ENCODE data around the gene ZFR2.

ZFR2 gene

GRCh38 chr19:3849787-3850186 lies 19.1 kb downstream of the ZFR2 start:
- no peak overlapping the region for H3K23ac ChIP-seq (ENCODE audit: low read length in 2 of 2)
- no peak overlapping the region for H2BK5ac ChIP-seq (ENCODE audit: low read depth, low read length, poor library complexity, severe bottlenecking)
- H4K8ac ChIP-seq (ENCODE audit: low read length) = no peak overlapping the region
- H3K9me3 ChIP-seq (ENCODE audit: control insufficient read depth, low read length) = peaks cover 17% of the 10 kb centered on the region
- no peak overlapping the region for H2AK5ac ChIP-seq (ENCODE audit: low read length, severe bottlenecking)
- no peak overlapping the region for H3K27ac ChIP-seq (ENCODE audit: low read length, poor library complexity, severe bottlenecking)
- no peak overlapping the region for H2BK12ac ChIP-seq (ENCODE audit: low read length in 2 of 2)
- no peak overlapping the region for H3K4me2 ChIP-seq (ENCODE audit: low read length, poor library complexity, severe bottlenecking)
- no peak for DNase-seq
- no peak overlapping the region for H3K4ac ChIP-seq (ENCODE audit: low read depth in 1 of 2, low read length in 2 of 2)
- no peak overlapping the region for H4K91ac ChIP-seq (ENCODE audit: low read length)
- H3K27me3 ChIP-seq (ENCODE audit: control insufficient read depth in 1 of 2, insufficient read depth in 1 of 2, low read length in 2 of 2) = peaks cover 17 to 31% of the 10 kb centered on the region in 2 experiments
- no peak overlapping the region for H3K18ac ChIP-seq (ENCODE audit: low read depth in 1 of 2, low read length in 2 of 2)
- peaks cover 16% of the 10 kb centered on the region for H3K4me1 ChIP-seq (ENCODE audit: control insufficient read depth, insufficient read depth, low read depth, low read length)
- H2BK120ac ChIP-seq (ENCODE audit: low read depth, low read length) = no peak overlapping the region
- no peaks in the 10 kb centered on the region for H3K36me3 ChIP-seq (ENCODE audit: control insufficient read depth in 1 of 2, insufficient read depth in 2 of 2, low read depth in 1 of 2, low read length in 2 of 2)
- H3K9ac ChIP-seq (ENCODE audit: low read length) = no peak overlapping the region
- H3K14ac ChIP-seq (ENCODE audit: low read length in 2 of 2) = no peak overlapping the region
- no peaks in the 10 kb centered on the region for H3K79me1 ChIP-seq (replicated peaks; ENCODE audit: low read length, poor library complexity, severe bottlenecking)
- no peak overlapping the region for H2AFZ ChIP-seq (ENCODE audit: low read depth, low read length)
- no peak overlapping the region for H2BK15ac ChIP-seq (ENCODE audit: low read depth, poor library complexity, severe bottlenecking)
- no peak overlapping the region for H3K4me3 ChIP-seq (ENCODE audit: insufficient read depth in 1 of 2, low read depth in 1 of 2, low read length in 2 of 2)
- 87% methylated on average over 12 of the region's 12 CpGs for WGBS

- Histone ChIP-seq H2BK5ac (ENCODE audit: low read depth, low read length, poor library complexity, severe bottlenecking) (no peak overlapping the region), H3K18ac (ENCODE audit: low read depth in 1 of 2, low read length in 2 of 2) (no peak overlapping the region), H3K14ac (ENCODE audit: low read length in 2 of 2) (no peak overlapping the region), H3K4me2 (ENCODE audit: low read length, poor library complexity, severe bottlenecking) (no peak overlapping the region), H2AK5ac (ENCODE audit: low read length, severe bottlenecking) (no peak overlapping the region), H4K8ac (ENCODE audit: low read length) (no peak overlapping the region), H3K9ac (ENCODE audit: low read length) (no peak overlapping the region), H3K27ac (ENCODE audit: low read length, poor library complexity, severe bottlenecking) (no peak overlapping the region), H2BK15ac (ENCODE audit: low read depth, poor library complexity, severe bottlenecking) (no peak overlapping the region), H3K23ac (ENCODE audit: low read length in 2 of 2) (no peak overlapping the region), H3K9me3 (ENCODE audit: control insufficient read depth, low read length) (peaks cover 17% of the 10 kb centered on the region), H3K4ac (ENCODE audit: low read depth in 1 of 2, low read length in 2 of 2) (no peak overlapping the region), H3K4me1 (ENCODE audit: control insufficient read depth, insufficient read depth, low read depth, low read length) (peaks cover 18% of the 10 kb centered on the region), H2AFZ (ENCODE audit: low read depth, low read length) (no peak overlapping the region), H3K27me3 (ENCODE audit: control insufficient read depth in 1 of 2, insufficient read depth in 1 of 2, low read length in 2 of 2) (peaks cover 20 to 33% of the 10 kb centered on the region in 2 experiments), H4K91ac (ENCODE audit: low read length) (no peak overlapping the region), H2BK12ac (ENCODE audit: low read length in 2 of 2) (no peak overlapping the region), H3K36me3 (ENCODE audit: control insufficient read depth in 1 of 2, insufficient read depth in 2 of 2, low read depth in 1 of 2, low read length in 2 of 2) (no peaks in the 10 kb centered on the region), H3K79me1 (replicated peaks; ENCODE audit: low read length, poor library complexity, severe bottlenecking) (no peaks in the 10 kb centered on the region), H3K4me3 (ENCODE audit: insufficient read depth in 1 of 2, low read depth in 1 of 2, low read length in 2 of 2) (no peak overlapping the region), H2BK120ac (ENCODE audit: low read depth, low read length) (no peak overlapping the region)
- 65% methylated on average over 5 of the region's 5 CpGs for WGBS
- DNase-seq = no peak
These were observed 19.7 kb downstream of the ZFR2 start for GRCh38 chr19:3849092-3849491.

DNA sequence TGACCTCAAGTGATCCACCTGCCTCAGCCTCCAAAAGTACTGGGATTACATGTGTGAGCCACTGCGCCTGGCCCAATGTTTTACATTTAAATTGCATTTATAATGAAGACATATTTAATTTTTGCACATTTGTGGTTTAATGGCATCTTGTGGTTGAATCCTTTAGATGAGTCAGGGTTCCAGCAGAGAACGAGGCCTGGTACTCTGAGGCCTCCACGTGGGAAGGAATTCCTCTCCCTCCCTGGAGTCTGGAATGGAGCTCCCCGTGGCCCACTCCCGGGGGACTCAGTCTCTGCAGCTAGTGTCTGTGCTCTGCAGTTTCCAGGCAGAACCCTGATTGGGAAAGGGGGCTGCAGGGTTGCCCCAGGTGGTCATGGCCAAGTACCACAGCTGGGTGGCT lies 24.2 kb downstream of the ZFR2 start:
- H3K4me3 ChIP-seq (ENCODE audit: insufficient read depth in 1 of 2, low read depth in 1 of 2, low read length in 2 of 2) = no peak overlapping the region
- no peak overlapping the region for H3K27ac ChIP-seq (ENCODE audit: low read length, poor library complexity, severe bottlenecking)
- 53% methylated on average over 4 of the region's 5 CpGs for WGBS
- H3K9ac ChIP-seq (ENCODE audit: low read length) = no peak overlapping the region
- H3K79me1 ChIP-seq (replicated peaks; ENCODE audit: low read length, poor library complexity, severe bottlenecking) = no peaks in the 10 kb centered on the region
- H2BK12ac ChIP-seq (ENCODE audit: low read length in 2 of 2) = no peak overlapping the region
- H2BK5ac ChIP-seq (ENCODE audit: low read depth, low read length, poor library complexity, severe bottlenecking) = no peak overlapping the region
- no peak for DNase-seq
- no peak overlapping the region for H2AK5ac ChIP-seq (ENCODE audit: low read length, severe bottlenecking)
- peak overlapping the region; percentile 6 for H2BK15ac ChIP-seq (ENCODE audit: low read depth, poor library complexity, severe bottlenecking)
- H3K14ac ChIP-seq (ENCODE audit: low read length in 2 of 2) = no peak overlapping the region
- H2AFZ ChIP-seq (ENCODE audit: low read depth, low read length) = no peak overlapping the region
- no peak overlapping the region for H4K8ac ChIP-seq (ENCODE audit: low read length)
- no peak overlapping the region for H3K18ac ChIP-seq (ENCODE audit: low read depth in 1 of 2, low read length in 2 of 2)
- no peak overlapping the region for H3K23ac ChIP-seq (ENCODE audit: low read length in 2 of 2)
- H3K4me2 ChIP-seq (ENCODE audit: low read length, poor library complexity, severe bottlenecking) = no peak overlapping the region
- H4K91ac ChIP-seq (ENCODE audit: low read length) = no peak overlapping the region
- H3K4ac ChIP-seq (ENCODE audit: low read depth in 1 of 2, low read length in 2 of 2) = no peak overlapping the region
- peaks cover 2% of the 10 kb centered on the region for H3K9me3 ChIP-seq (ENCODE audit: control insufficient read depth, low read length)
- H3K27me3 ChIP-seq (ENCODE audit: control insufficient read depth in 1 of 2, insufficient read depth in 1 of 2, low read length in 2 of 2) = peaks cover 17 to 62% of the 10 kb centered on the region in 2 experiments
- no peaks in the 10 kb centered on the region for H3K36me3 ChIP-seq (ENCODE audit: control insufficient read depth in 1 of 2, insufficient read depth in 2 of 2, low read depth in 1 of 2, low read length in 2 of 2)
- peaks cover 6% of the 10 kb centered on the region for H3K4me1 ChIP-seq (ENCODE audit: control insufficient read depth, insufficient read depth, low read depth, low read length)
- no peak overlapping the region for H2BK120ac ChIP-seq (ENCODE audit: low read depth, low read length)

GRCh38 chr19:3842948-3843347 lies 25.9 kb downstream of the ZFR2 start:
- peaks cover 15 to 76% of the 10 kb centered on the region in 2 experiments for H3K27me3 ChIP-seq (ENCODE audit: control insufficient read depth in 1 of 2, insufficient read depth in 1 of 2, low read length in 2 of 2)

More at GRCh38 chr19:3842948-3843347, 25.9 kb downstream of the ZFR2 start:
- 95% methylated on average over 10 of the region's 11 CpGs for WGBS
- no peak overlapping the region for H3K14ac ChIP-seq (ENCODE audit: low read length in 2 of 2)
- no peak overlapping the region for H4K91ac ChIP-seq (ENCODE audit: low read length)
- no peak overlapping the region for H3K23ac ChIP-seq (ENCODE audit: low read length in 2 of 2)
- H2BK12ac ChIP-seq (ENCODE audit: low read length in 2 of 2) = no peak overlapping the region
- no peak overlapping the region for H2AFZ ChIP-seq (ENCODE audit: low read depth, low read length)
- H2BK5ac ChIP-seq (ENCODE audit: low read depth, low read length, poor library complexity, severe bottlenecking) = no peak overlapping the region
- H3K9me3 ChIP-seq (ENCODE audit: control insufficient read depth, low read length) = peaks cover 2% of the 10 kb centered on the region
- H3K27ac ChIP-seq (ENCODE audit: low read length, poor library complexity, severe bottlenecking) = no peak overlapping the region
- H2AK5ac ChIP-seq (ENCODE audit: low read length, severe bottlenecking) = no peak overlapping the region
- no peak overlapping the region for H4K8ac ChIP-seq (ENCODE audit: low read length)
- no peaks in the 10 kb centered on the region for H3K36me3 ChIP-seq (ENCODE audit: control insufficient read depth in 1 of 2, insufficient read depth in 2 of 2, low read depth in 1 of 2, low read length in 2 of 2)
- no peak overlapping the region for H3K4ac ChIP-seq (ENCODE audit: low read depth in 1 of 2, low read length in 2 of 2)
- no peaks in the 10 kb centered on the region for H3K79me1 ChIP-seq (replicated peaks; ENCODE audit: low read length, poor library complexity, severe bottlenecking)
- H3K4me2 ChIP-seq (ENCODE audit: low read length, poor library complexity, severe bottlenecking) = no peak overlapping the region
- no peak for DNase-seq
- H3K4me1 ChIP-seq (ENCODE audit: control insufficient read depth, insufficient read depth, low read depth, low read length) = peaks cover 6% of the 10 kb centered on the region
- no peak overlapping the region for H3K9ac ChIP-seq (ENCODE audit: low read length)
- no peak overlapping the region for H3K4me3 ChIP-seq (ENCODE audit: insufficient read depth in 1 of 2, low read depth in 1 of 2, low read length in 2 of 2)
- H2BK15ac ChIP-seq (ENCODE audit: low read depth, poor library complexity, severe bottlenecking) = no peak overlapping the region
- no peak overlapping the region for H3K18ac ChIP-seq (ENCODE audit: low read depth in 1 of 2, low read length in 2 of 2)
- H2BK120ac ChIP-seq (ENCODE audit: low read depth, low read length) = no peak overlapping the region

All from mesenchymal stem cell (in vitro differentiated cells and primary cell).